HCT116 (cell line): ENCODE measurements around the gene PARP12. TPM values are rescaled to one million over a fixed set of nuclear protein-coding genes. Genes with fewer than 3 reads are reported as not detected.
A peak's percentile ranks its signal among the peaks of the same experiment; 100 is the strongest.

Experiments used
- ATAC-seq: fragments of 200-7000 bp; cut with Tn5 transposase; 2 replicates; pipeline ENCODE4 v1.9.1; 2020; ENCODE audit warnings: mild to moderate bottlenecking, moderate library complexity
- BruUV-seq: library from RNA; stranded (reverse); fragments of 400-500 nt; replicated peaks from 2 replicates; lab custom pipeline; 2021; lab: Mats Ljungman, UMichigan
- CTCF ChIA-PET: fragments of 300-600 bp; sonication (Branson Sonifier 250); formaldehyde crosslinking; loops from one replicate; lab custom pipeline; 2021; ENCODE audit warnings: antibody characterized with exemption; lab: Charles Lee
- POLR2A ChIA-PET: fragments of 300-600, 350-600 bp; sonication (Branson Sonifier 250); formaldehyde crosslinking; loops from one replicate; lab custom pipeline; 2021; ENCODE audit warnings: antibody characterized with exemption; lab: Charles Lee
- RAD21 ChIA-PET, 2 experiments: fragments of 300-600 bp; sonication (Branson Sonifier 250); formaldehyde crosslinking; loops; one replicate each; lab custom pipeline; 2023; ENCODE audit warnings: low total read pairs in 2 of 2; ENCODE audit not compliant: uncharacterized antibody in 2 of 2, unreplicated experiment in 2 of 2, low non-redundant PET in 1 of 2; lab: Charles Lee
- DNase-seq: peaks from one replicate; pipeline ENCODE4 v3.0.0-alpha.2; 2010; ENCODE audit warnings: low read depth, low spot score
- H2AFZ ChIP-seq: fragments of 200-600 bp; shearing (Covaris generic), sonication (generic); 2 replicates; pipeline ENCODE4 v1.6.1; 2017; ENCODE audit warnings: low read depth, mixed run types, mixed read lengths, antibody characterized with exemption, low read length; ENCODE audit not compliant: poor library complexity, severe bottlenecking
- H3K27ac ChIP-seq: 2 replicates; pipeline ENCODE4 v1.5.1; 2012; ENCODE audit warnings: low read depth, low read length
- H3K27me3 ChIP-seq: fragments of 200-600 bp; sonication (generic); 2 replicates; pipeline ENCODE4 v1.6.1; 2016; ENCODE audit warnings: mixed run types, low read length, mixed read lengths; ENCODE audit not compliant: insufficient read depth
- H3K36me3 ChIP-seq, 2 experiments: fragments of 200-500 bp in 1 of 2; fragments of 200-600 bp in 1 of 2; sonication (Bioruptor generic) in 1 of 2; sonication (generic) in 1 of 2; 2 replicates each; pipeline versions ENCODE4 v1.5.1 to v1.6.1; 2014 to 2016; ENCODE audit warnings: low read length in 2 of 2, inconsistent platforms in 1 of 2, mixed read lengths in 1 of 2, mixed run types in 1 of 2; ENCODE audit not compliant: insufficient read depth in 2 of 2, control insufficient read depth in 1 of 2
- H3K4me1 ChIP-seq, 2 experiments: fragments of 200-600 bp in 1 of 2; sonication (generic) in 1 of 2; 2 replicates each; pipeline versions ENCODE4 v1.5.1 to v1.6.1; 2012 to 2017; ENCODE audit warnings: low read length in 2 of 2, inconsistent platforms in 1 of 2, mild to moderate bottlenecking in 1 of 2, mixed read lengths in 1 of 2, mixed run types in 1 of 2, moderate library complexity in 1 of 2; ENCODE audit not compliant: insufficient read depth in 2 of 2, control insufficient read depth in 1 of 2
- H3K4me2 ChIP-seq: fragments of 200-600 bp; sonication (generic); 2 replicates; pipeline ENCODE4 v1.6.1; 2017; ENCODE audit warnings: mixed run types, low read length, mixed read lengths
- H3K4me3 ChIP-seq, 2 experiments: fragments of 200-600 bp in 1 of 2; sonication (generic) in 1 of 2; replicated peaks in 1 of 2; 2 replicates each; pipeline ENCODE4 v1.5.1; 2011 to 2016; ENCODE audit warnings: low read length in 2 of 2, control low read depth in 1 of 2, low read depth in 1 of 2, mild to moderate bottlenecking in 1 of 2, mixed read lengths in 1 of 2, mixed run types in 1 of 2
- H3K79me2 ChIP-seq: fragments of 200-600 bp; sonication (generic); 2 replicates; pipeline ENCODE4 v1.6.1; 2017; ENCODE audit warnings: mild to moderate bottlenecking, mixed run types, low read length, moderate library complexity, mixed read lengths; ENCODE audit not compliant: insufficient read depth
- H3K9ac ChIP-seq: fragments of 200-600 bp; sonication (generic); 2 replicates; pipeline ENCODE4 v1.6.1; 2016; ENCODE audit warnings: low read length, mixed read lengths
- H3K9me2 ChIP-seq: fragments of 200-600 bp; sonication (generic), shearing (Covaris generic); 2 replicates; pipeline ENCODE4 v1.6.1; 2017; ENCODE audit warnings: mixed run types, mild to moderate bottlenecking, moderate library complexity; ENCODE audit not compliant: insufficient read depth
- H3K9me3 ChIP-seq, 2 experiments: fragments of 200-500 bp in 1 of 2; fragments of 200-600 bp in 1 of 2; sonication (Bioruptor generic) in 1 of 2; sonication (generic) in 1 of 2; 2 replicates each; pipeline ENCODE4 v1.6.1; 2014 to 2017; ENCODE audit warnings: low read length in 2 of 2, mixed read lengths in 2 of 2, inconsistent platforms in 1 of 2, low read depth in 1 of 2, mild to moderate bottlenecking in 1 of 2, mixed run types in 1 of 2, moderate library complexity in 1 of 2; ENCODE audit not compliant: control insufficient read depth in 1 of 2, insufficient read depth in 1 of 2
- H4K20me1 ChIP-seq: fragments of 200-600 bp; sonication (generic), shearing (Covaris generic); 2 replicates; pipeline ENCODE4 v1.6.1; 2017; ENCODE audit warnings: mixed run types, mild to moderate bottlenecking, moderate library complexity; ENCODE audit not compliant: insufficient read depth
- CTCF ChIP-seq, 3 experiments: fragments of 200-600 bp in 1 of 3; sonication (generic) in 1 of 3; IDR thresholded peaks in 2 of 3; conservative IDR thresholded peaks in 1 of 3; 2 replicates each; pipeline ENCODE4 v1.5.1; 2012 to 2017; ENCODE audit warnings: low read depth in 2 of 3, low read length in 2 of 3, antibody characterized with exemption in 1 of 3, borderline replicate concordance in 1 of 3, control low read depth in 1 of 3, mild to moderate bottlenecking in 1 of 3, mixed read lengths in 1 of 3, mixed run types in 1 of 3, moderate library complexity in 1 of 3; ENCODE audit not compliant: insufficient read depth in 1 of 3
- RAD21 ChIP-seq: IDR thresholded peaks from 2 replicates; pipeline ENCODE4 v1.6.1; 2012; ENCODE audit warnings: low read depth, mild to moderate bottlenecking
- TCF7L2 ChIP-seq: IDR thresholded peaks from 2 replicates; pipeline ENCODE4 v1.7.0; 2011; ENCODE audit warnings: borderline replicate concordance, inconsistent platforms; ENCODE audit not compliant: insufficient read depth, insufficient read length; ENCODE audit errors: extremely low read depth
- intact Hi-C: fragments of 100-400 bp; cut with micrococcal nuclease; formaldehyde crosslinking; loops from 2 replicates; pipeline ENCODE4 v1.10.0; 2022
- total RNA-seq: library from RNA; stranded (reverse); gene quantifications from one replicate; pipeline ENCODE4 v1.2.1, GENCODE V29; 2021; ENCODE audit not compliant: unreplicated experiment

Gene PARP12
- total RNA-seq, 1 experiment from 2014 or later, result 17.7 TPM

- POLR2A ChIA-PET, result no interaction called here
These were observed 58.8 kb downstream of the PARP12 start for GRCh38 chr7:140003913-140004382.

More at GRCh38 chr7:140003913-140004382, 58.8 kb downstream of the PARP12 start:
- H3K9ac ChIP-seq, result no peak overlapping the region
- peak; percentile 47 for DNase-seq
- ChIA-PET RAD21 (no interaction called here), CTCF (interaction anchor here (1.4 to 5.3 kb wide), 4 partner anchors 357 to 499 kb away, joined by 4 to 55 read pairs (median 15); no protein-coding TSS in a partner anchor)
- H3K36me3 ChIP-seq, result no peaks in the 10 kb centered on the region
- no peaks in the 10 kb centered on the region for H4K20me1 ChIP-seq
- no TSS peak for BruUV-seq
- intact Hi-C loops, result loop anchor here (1.0 to 2.0 kb wide), 2 partner anchors 339 to 569 kb away; no protein-coding TSS in a partner anchor
- H3K9me3 ChIP-seq, result no peaks in the 10 kb centered on the region
- no peaks in the 10 kb centered on the region for H3K27me3 ChIP-seq
- no peaks in the 10 kb centered on the region for H3K9me2 ChIP-seq
- H3K79me2 ChIP-seq, result no peaks in the 10 kb centered on the region
- TF ChIP-seq TCF7L2 (no peak), RAD21 (peak; percentile 87), CTCF (IDR thresholded peaks at IDR 0.05 in 2 of 3, conservative IDR thresholded peaks at IDR 0.05 in 1 of 3; ENCODE audit: borderline replicate concordance in 1 of 3, insufficient read depth in 1 of 3, low read depth in 2 of 3, low read length in 2 of 3) (peak; percentile 55 to 82 (median 73); a peak in 5 of 6 replicates)
- no peak overlapping the region for H3K4me2 ChIP-seq
- peaks cover 0 to 13% of the 10 kb centered on the region in 2 experiments; a peak in 2 of 4 replicates for H3K4me1 ChIP-seq
- H3K27ac ChIP-seq, result no peak overlapping the region
- peak; percentile 46 for ATAC-seq
- H2AFZ ChIP-seq, result peak overlapping the region; percentile 63
- H3K4me3 ChIP-seq, result no peak overlapping the region
